Right lobe of liver (tissue), 6 donors: ENCODE results near the gene AMZ2. TPM values are rescaled to one million over a fixed set of nuclear protein-coding genes. Genes with fewer than 3 reads are reported as not detected.
"Not testable (repeated sequence)": the region's sequence is repeated elsewhere in the genome, so short reads cannot be mapped to it uniquely, and the experiment has no call there.

Experiments used
- ATAC-seq, 4 donors: fragments of 200-7000 bp; cut with Tn5 transposase; one replicate each; pipeline ENCODE4 v1.9.1; 2020; ENCODE audit warnings: mild to moderate bottlenecking in 4 of 4, moderate library complexity in 4 of 4
- DNase-seq, 3 donors: peaks; one replicate each; pipeline ENCODE4 v3.0.0-alpha.2; 2020
- H3K27ac ChIP-seq, 3 donors: fragments of 200-600 bp; one replicate each; pipeline ENCODE4 v1.8.0; 2022
- H3K27me3 ChIP-seq, 2 donors: fragments of 200-600 bp; one replicate each; pipeline ENCODE4 v1.8.0; 2022
- H3K36me3 ChIP-seq, 4 donors: fragments of 200-600 bp; sonication (generic) in 1 of 4; one replicate each; pipeline versions ENCODE4 v1.5.1 to v1.8.0; 2017 to 2022; ENCODE audit warnings: control low read depth in 1 of 4
- H3K4me1 ChIP-seq, 4 donors: fragments of 200-600 bp; sonication (generic) in 1 of 4; one replicate each; pipeline versions ENCODE4 v1.5.1 to v1.8.0; 2017 to 2022; ENCODE audit warnings: control low read depth in 1 of 4
- H3K4me3 ChIP-seq, 3 donors: fragments of 200-600 bp; one replicate each; pipeline ENCODE4 v1.8.0; 2022
- H3K9me3 ChIP-seq, 4 donors: fragments of 200-600 bp; sonication (generic) in 1 of 4; one replicate each; pipeline versions ENCODE4 v1.5.1 to v1.8.0; 2017 to 2022; ENCODE audit warnings: control low read depth in 1 of 4
- CTCF ChIP-seq, 4 donors: fragments of 200-600 bp in 3 of 4; fragments of 450-650 bp in 1 of 4; IDR thresholded peaks; one replicate each; pipeline versions ENCODE4 v1.5.1 to v1.8.0; 2016 to 2022; ENCODE audit warnings: antibody characterized with exemption in 4 of 4, mild to moderate bottlenecking in 2 of 4
- POLR2A ChIP-seq: fragments of 450-650 bp; IDR thresholded peaks from one replicate; pipeline ENCODE4 v1.6.1; 2017; ENCODE audit warnings: antibody characterized with exemption, mild to moderate bottlenecking
- WGBS: methylation state at CpG from one replicate; pipeline ENCODE4 v1.1.6; 2018; ENCODE audit warnings: low coverage, low lambda C conversion rate; ENCODE audit not compliant: insufficient coverage; ENCODE audit errors: missing lambda C conversion rate; 5-methylcytosine and 5-hydroxymethylcytosine counted together
- intact Hi-C, 2 donors: fragments of 100-400 bp; cut with DNase I; formaldehyde crosslinking; loops; one replicate each; pipeline versions ENCODE4 v1.11.2 to v1.14.1; 2022
- total RNA-seq, 6 experiments: library from RNA; depleted of rRNA in 2 of 6; stranded (reverse); fragments of >200 nt in 2 of 6; fragmentation: NEBNext Ultra II Directional in 3 of 6; extraction: Animal tissue kit (Norgen Biotek cat#: 25700) in 3 of 6; gene quantifications; one replicate each; pipeline versions ENCODE4 v1.1.0 to v1.2.4, GENCODE V29; 2016 to 2023
- donor health status: DM: no; HTN: yes; CAD: no.
- donor health status: DM: no; HTN: no; CAD: no.
- donor health status: DM: no; HTN: no; CAD: no.
- donor health status: DM: no; HTN: yes; CAD: no.
- donor health status: DM: no; HTN: yes; CAD: no.

Gene AMZ2
- total RNA-seq, 6 experiments from 2014 or later, result 15.3 to 31.2 (median 18.2) TPM

DNA sequence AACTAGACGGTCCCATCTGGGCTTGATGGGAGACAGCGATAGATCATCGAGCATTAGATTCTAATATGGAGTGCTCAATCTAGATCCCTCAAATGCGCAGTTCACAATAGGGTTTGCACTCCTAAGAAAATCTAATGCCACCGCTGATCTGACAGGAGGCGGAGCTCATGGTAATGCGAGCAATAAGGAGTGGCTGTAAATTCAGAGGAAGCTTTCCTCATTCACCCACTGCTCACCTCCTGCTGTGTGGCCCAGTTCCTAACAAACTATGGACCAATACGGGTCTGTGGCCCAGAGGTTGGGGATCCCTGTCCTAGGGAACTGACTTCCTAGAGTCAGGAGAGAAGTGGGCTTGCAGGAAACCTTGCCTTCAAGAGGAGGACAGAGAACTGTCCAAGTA, 25.2 kb upstream of the AMZ2 start:
- TF ChIP-seq CTCF (IDR thresholded peaks at IDR 0.05), result no peak
- TF ChIP-seq POLR2A, result no peak
- no peaks in the 10 kb centered on the region for H3K27me3 ChIP-seq
- WGBS, result 89% methylated on average over 8 of the region's 8 CpGs
- ATAC-seq (no peak), DNase-seq (no peak)
- H3K27ac ChIP-seq, result no peak overlapping the region
- no peaks in the 10 kb centered on the region for H3K36me3 ChIP-seq
- intact Hi-C loops, result no loop called here
- H3K9me3 ChIP-seq, result no peaks in the 10 kb centered on the region
- H3K4me1 ChIP-seq, result no peaks in the 10 kb centered on the region
- no peak overlapping the region for H3K4me3 ChIP-seq

DNA sequence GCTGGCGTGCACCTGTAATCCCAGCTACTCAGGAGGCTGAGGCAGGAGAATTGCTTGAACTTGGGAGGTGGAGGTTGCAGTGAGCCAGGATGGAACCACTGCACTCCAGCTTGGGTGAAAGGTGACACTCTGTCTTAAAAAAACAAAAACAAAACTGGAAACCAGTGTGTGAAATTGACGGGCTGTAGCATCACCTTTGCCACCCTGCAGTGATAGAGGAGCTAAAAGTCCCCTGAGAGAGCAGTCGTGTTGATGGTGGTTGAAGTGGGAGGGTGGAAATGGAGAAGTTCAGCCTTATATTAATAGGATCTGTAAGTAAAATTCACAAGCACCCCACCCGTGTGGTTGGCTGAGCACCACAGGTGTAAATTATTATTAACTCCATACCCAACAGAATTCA, 22.8 kb upstream of the AMZ2 start:
- H3K4me3 ChIP-seq, DNase-seq, H3K36me3 ChIP-seq, H3K9me3 ChIP-seq, intact Hi-C loops, H3K27me3 ChIP-seq, H3K27ac ChIP-seq, H3K4me1 ChIP-seq, ATAC-seq: not testable (repeated sequence)
- 39% methylated on average over 4 of the region's 4 CpGs for WGBS

DNA sequence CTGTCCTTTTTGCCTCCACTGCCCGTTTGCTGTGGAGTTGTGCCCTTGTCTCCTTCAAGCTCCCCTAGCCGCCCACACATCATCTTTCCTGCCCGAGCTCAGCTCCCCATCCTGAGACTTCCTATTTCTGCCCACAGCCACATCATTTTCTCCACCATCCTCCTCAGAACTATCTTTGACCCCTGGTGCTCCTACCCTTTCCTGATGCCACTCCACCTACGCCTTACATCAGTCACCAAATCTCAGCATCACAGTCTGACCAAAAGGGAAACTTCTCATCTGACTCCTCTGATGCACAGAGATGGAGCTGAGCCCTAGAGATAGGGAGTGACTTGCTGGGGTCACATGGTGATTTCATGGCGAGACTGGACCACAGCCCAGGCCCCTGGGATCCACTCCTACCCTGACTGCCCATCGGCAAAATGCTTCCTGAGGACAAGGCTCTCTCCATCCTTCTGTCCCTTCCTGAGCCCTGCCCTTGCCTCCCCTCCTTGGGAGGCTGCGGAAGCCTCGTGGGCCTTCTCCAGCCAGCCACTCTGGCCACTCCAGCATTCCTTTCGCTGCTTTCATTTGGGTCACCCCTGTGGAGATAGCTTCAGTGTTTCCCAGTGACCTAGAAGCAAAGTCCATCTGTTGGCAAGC, 19.7 kb upstream of the AMZ2 start:
- H3K27me3 ChIP-seq, DNase-seq, H3K9me3 ChIP-seq, H3K4me1 ChIP-seq, intact Hi-C loops, H3K4me3 ChIP-seq, H3K27ac ChIP-seq, H3K36me3 ChIP-seq, ATAC-seq: not testable (repeated sequence)
- WGBS, result 80% methylated on average over 4 of the region's 9 CpGs

DNA sequence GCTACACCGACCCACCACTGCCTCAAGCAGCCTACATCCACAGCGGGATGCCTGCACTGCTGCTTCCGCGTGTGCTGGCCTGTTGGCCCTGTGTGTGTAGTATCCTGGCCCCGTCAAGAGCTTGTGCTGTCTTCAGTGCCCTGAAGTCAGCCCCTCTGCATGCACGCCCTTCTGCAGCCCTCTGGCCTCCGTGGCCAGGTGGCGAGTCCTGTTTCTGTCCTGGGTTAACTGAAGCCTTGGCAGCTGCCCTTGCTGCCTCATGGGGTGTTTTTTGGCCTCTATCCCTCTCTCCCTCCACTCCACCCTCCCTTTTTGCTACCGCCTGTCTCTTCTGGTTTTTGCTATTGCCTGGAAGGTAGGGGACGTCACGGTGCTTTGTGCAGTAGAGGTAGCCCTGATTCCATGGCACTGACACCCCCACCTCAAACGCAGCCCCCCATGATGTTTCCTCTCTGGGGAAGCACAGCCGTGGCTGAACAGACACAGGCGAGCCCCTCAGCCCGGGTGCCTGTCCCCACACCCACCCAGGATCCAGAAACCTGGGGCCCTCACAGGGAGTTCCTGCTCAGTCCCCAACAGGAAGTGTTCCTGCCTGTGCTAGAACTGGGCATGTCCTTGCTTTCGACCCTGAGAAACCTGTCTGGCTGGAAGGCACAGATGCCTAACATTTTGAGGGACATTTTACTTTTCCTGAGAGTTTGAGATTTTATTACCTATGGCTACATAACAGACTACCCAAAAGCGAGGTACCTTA, 18.8 kb upstream of the AMZ2 start:
- Histone ChIP-seq H3K27ac (no peak overlapping the region), H3K27me3 (no peaks in the 10 kb centered on the region), H3K36me3 (no peaks in the 10 kb centered on the region), H3K4me3 (no peak overlapping the region), H3K9me3 (no peaks in the 10 kb centered on the region), H3K4me1 (no peaks in the 10 kb centered on the region)
- WGBS, result 80% methylated on average over 9 of the region's 17 CpGs
- DNase-seq (no peak), ATAC-seq (peak in 1 of 4 donors; percentile 11)
- intact Hi-C loops, result no loop called here
- TF ChIP-seq CTCF (IDR thresholded peaks at IDR 0.05) (no peak), POLR2A (no peak)

GRCh38 chr17:68229619-68230018, 18.2 kb upstream of the AMZ2 start:
- Histone ChIP-seq H3K4me3 (no peak overlapping the region), H3K27me3 (no peaks in the 10 kb centered on the region), H3K9me3 (no peaks in the 10 kb centered on the region), H3K4me1 (no peaks in the 10 kb centered on the region), H3K36me3 (no peaks in the 10 kb centered on the region), H3K27ac (no peak overlapping the region)
- intact Hi-C loops, result no loop called here
- no peak for TF ChIP-seq POLR2A
- no peak for TF ChIP-seq CTCF (IDR thresholded peaks at IDR 0.05)
- 84% methylated on average over 6 of the region's 8 CpGs for WGBS
- ATAC-seq (no peak), DNase-seq (no peak)

GRCh38 chr17:68231131-68231530, 16.7 kb upstream of the AMZ2 start:
- H3K9me3 ChIP-seq, H3K27ac ChIP-seq, DNase-seq, H3K4me1 ChIP-seq, intact Hi-C loops, ATAC-seq, H3K27me3 ChIP-seq, H3K36me3 ChIP-seq, H3K4me3 ChIP-seq: not testable (repeated sequence)
- 93% methylated on average over 3 of the region's 4 CpGs for WGBS
